Stimulated activated CD4-positive, alpha-beta T cell treated with anti-CD3 and anti-CD28 coated beads, Interleukin-1b, Interleukin-23, amount 100 ng/mL, for 24 hours (primary cell): ENCODE results near the gene ADORA1.

Experiments
- DNase-seq, 4 experiments: peaks; one replicate each; pipeline ENCODE4 v3.0.0-alpha.2; 2020; ENCODE audit warnings: low read depth in 4 of 4, low spot score in 1 of 4

ADORA1 gene

GRCh38 chr1:203093754-203094410, 33.6 kb upstream of the ADORA1 start:
- no peak for DNase-seq

GRCh38 chr1:203095061-203095690, 32.4 kb upstream of the ADORA1 start:
- no peak for DNase-seq

- no peak for DNase-seq
Observed at GRCh38 chr1:203096566-203096965, 31.0 kb upstream of the ADORA1 start.

- DNase-seq: no peak
Observed at GRCh38 chr1:203097001-203097400, 30.5 kb upstream of the ADORA1 start.

- DNase-seq: no peak
Observed at GRCh38 chr1:203098445-203098844, 29.1 kb upstream of the ADORA1 start.

GRCh38 chr1:203098914-203099520, 28.5 kb upstream of the ADORA1 start:
- DNase-seq: no peak

GRCh38 chr1:203099805-203100515, 27.6 kb upstream of the ADORA1 start:
- DNase-seq: no peak

- no peak for DNase-seq
Observed at GRCh38 chr1:203100516-203100869, 27.0 kb upstream of the ADORA1 start.

GRCh38 chr1:203101813-203102634, 25.5 kb upstream of the ADORA1 start:
- DNase-seq: no peak

GRCh38 chr1:203103216-203103615, 24.3 kb upstream of the ADORA1 start:
- no peak for DNase-seq

GRCh38 chr1:203103829-203104495, 23.6 kb upstream of the ADORA1 start:
- DNase-seq: no peak

- DNase-seq: no peak
Observed at GRCh38 chr1:203104789-203105390, 22.6 kb upstream of the ADORA1 start.

GRCh38 chr1:203112475-203112874, 15.1 kb upstream of the ADORA1 start:
- no peak for DNase-seq

GRCh38 chr1:203113308-203113707, 14.2 kb upstream of the ADORA1 start:
- DNase-seq: no peak

GRCh38 chr1:203114202-203114601, 13.3 kb upstream of the ADORA1 start:
- DNase-seq: no peak

GRCh38 chr1:203116091-203116820, 11.3 kb upstream of the ADORA1 start:
- no peak for DNase-seq

- DNase-seq: peak in 1 of 4 experiments; percentile 32
Observed at GRCh38 chr1:203117611-203118575, 9.6 kb upstream of the ADORA1 start.
